HG03354 (cell line): ENCODE data around the gene C16orf74.

Experiments
- ATAC-seq: cut with Tn5 transposase; IDR thresholded peaks from one replicate; pipeline ENCODE4 v1.9.1; 2021; ENCODE audit warnings: mild to moderate bottlenecking; ENCODE audit not compliant: unreplicated experiment, poor library complexity, severe bottlenecking

Gene C16orf74

GRCh38 chr16:85681255-85681654, 69.6 kb downstream of the C16orf74 start:
- ATAC-seq, result no peak

GRCh38 chr16:85680352-85680944, 70.4 kb downstream of the C16orf74 start:
- no peak for ATAC-seq

DNA sequence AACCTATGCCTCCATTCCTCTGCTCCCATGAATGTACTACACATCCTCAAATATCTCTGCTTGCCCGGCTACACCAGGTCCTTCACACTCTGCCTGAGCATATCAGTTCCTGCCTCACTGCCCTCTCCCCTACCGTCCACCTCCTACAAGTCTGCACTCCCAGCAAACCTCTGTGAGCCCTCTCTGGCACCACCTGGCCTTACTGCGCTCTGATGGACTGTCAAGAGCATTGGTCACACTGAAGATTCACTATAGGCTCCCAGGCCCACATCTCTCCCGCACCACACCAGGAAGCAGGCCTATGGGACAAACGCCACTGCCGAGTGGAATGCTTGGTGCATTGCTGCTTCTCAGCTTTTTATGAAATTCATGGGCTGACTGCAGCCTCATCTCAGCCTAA, 71.0 kb downstream of the C16orf74 start:
- no peak for ATAC-seq

- ATAC-seq, result no peak
Measured at GRCh38 chr16:85678821-85679220, 72.1 kb downstream of the C16orf74 start.

GRCh38 chr16:85678016-85678415, 72.9 kb downstream of the C16orf74 start:
- ATAC-seq, result no peak

DNA sequence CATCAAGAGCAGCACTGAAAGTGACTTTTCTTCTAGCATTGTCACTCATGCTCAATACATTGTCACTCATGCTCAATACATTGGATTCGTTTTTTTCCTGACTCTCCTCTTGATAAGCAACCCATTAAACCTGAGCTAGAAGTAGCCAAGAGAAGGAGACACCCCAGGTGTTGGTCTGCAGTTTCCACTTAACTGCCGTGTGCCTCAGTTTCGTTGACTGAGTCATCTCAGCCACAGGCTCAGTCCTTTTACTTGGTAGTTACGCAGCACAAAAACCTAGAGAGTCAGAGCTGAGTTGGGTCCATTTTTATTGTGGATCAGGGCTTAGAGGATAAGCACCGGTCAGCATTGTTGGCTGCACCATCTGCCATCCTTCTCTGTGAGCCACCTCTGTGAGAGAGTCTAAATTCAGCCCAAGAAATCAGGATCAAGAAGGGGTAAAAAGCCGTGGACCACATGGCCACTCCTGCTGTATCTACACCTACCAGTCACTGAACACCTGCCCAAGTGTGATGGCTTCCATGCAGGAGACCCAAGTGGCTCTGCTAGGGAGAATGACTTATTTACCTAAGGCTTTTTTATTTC, 73.4 kb downstream of the C16orf74 start:
- no peak for ATAC-seq

- ATAC-seq, result no peak
Measured at GRCh38 chr16:85676466-85676865, 74.4 kb downstream of the C16orf74 start.

- no peak for ATAC-seq
Measured at GRCh38 chr16:85675251-85675874, 75.5 kb downstream of the C16orf74 start.

DNA sequence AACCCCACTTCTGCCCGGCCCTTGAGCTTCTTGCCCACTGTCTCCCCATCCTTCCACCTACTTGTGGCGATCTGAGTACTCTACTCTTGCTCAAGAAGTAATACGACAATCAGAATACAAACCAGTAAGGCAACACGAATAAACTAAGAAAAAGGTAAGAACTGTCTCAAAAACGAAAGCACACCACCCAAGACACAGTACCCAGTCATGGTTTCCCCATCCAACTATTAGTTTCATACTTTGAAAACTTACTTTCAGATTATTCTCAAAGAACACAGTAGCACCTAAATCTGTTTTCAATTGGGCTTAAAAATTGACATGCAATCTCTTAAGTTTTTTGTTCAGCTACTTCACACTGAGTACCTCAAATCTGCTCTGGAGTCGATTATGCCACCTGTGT, 76.1 kb downstream of the C16orf74 start:
- ATAC-seq, result no peak

- ATAC-seq, result no peak
Measured at GRCh38 chr16:85674418-85674755, 76.5 kb downstream of the C16orf74 start.

DNA sequence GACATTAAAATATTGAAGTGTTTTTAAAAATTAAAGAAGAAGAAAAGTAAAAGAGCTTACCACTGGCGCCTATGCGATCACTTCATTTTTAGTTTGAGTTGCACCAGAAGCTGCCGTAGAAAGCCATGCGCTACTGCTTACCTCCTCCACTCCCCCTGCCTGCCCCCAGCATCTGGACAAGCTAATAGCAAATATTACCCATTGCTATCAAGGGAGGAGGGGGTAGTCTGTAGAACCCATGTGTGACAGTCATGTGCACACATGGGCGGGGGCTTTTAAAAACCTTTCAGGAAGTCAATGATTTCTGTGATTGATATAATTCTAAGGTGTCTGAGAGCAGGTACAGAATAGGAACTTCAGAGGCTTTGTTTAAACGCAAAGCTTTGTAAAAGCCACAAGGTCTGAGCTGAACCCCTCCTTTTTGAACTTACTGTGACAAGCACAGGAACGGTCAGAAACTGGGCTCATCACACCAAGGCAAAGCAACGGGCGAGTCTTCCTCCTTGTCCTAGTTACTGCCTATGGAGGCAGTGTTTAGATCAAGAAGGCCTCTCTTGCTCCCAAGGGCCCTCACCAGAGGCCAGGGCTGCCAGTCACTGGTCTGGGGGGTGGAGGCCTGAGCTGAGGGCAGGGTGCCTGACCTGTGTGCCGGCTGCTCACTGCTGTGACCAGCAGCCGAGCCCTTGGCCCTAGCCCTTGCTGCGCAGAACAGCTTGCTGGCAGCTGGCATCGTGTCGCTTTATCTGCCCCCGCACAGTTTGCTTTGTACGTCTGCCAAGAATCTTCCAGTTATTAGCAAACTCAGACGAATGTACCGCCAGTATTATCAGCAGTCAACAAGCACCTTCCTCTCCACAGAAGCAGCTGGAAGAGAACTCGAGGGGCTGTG, 77.1 kb downstream of the C16orf74 start:
- ATAC-seq, result no peak

DNA sequence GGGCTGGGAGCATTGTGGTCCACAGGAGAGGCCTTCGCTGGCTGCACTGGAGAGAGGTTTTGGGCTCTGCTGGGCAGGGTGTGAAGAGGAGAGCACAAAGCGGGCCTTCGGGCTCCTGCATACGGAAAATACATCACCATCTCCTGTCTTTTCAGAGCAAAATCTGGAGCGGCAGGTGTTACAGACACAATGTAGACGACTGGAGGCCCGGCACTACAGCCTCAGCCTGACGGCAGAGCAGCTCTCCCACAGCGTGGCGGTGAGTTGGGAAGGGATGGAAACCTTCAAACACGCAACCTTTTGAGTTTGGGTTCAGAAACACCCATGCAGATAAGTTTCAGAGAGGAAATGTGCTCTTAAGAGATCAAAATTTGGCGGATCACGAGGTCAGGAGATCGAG, 80.1 kb downstream of the C16orf74 start:
- ATAC-seq, result no peak

DNA sequence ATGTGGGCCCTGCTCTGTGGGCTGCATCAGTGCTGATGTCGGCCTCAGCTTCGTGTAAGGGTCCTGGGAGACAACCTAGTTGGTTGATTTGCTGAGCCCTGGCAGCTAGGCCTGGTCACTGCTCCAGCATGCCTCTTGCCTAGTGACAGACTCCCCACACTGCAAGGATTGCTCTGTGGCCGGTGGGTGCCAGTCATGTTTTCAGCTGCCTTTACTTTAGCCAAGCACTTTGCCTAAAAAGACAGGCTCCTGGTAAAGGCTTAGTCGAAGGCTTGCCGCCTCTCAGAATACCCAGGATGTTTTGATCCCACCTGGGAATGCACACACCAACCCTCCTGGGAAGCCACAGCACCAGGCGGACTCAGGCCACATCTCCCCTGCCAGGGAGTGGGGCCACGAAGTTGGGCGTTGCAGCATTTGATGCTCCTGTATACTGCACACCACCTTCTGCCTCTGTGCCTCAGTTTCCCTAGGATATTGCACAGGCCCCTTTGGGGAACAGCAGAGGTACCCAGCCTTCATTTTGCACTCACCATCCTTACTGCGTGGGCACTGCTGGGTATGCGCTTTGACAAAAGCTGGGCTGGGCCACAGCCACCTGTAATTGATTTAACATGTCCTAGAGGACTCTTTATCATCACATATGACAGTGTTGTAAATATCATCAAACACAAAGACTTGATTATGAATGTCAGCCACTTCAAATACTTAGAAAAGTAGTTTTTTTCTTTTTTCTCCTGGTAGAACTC, 82.0 kb downstream of the C16orf74 start:
- no peak for ATAC-seq

- ATAC-seq, result no peak
Measured at GRCh38 chr16:85667841-85668413, 83.0 kb downstream of the C16orf74 start.

GRCh38 chr16:85667261-85667660, 83.6 kb downstream of the C16orf74 start:
- no peak for ATAC-seq

- ATAC-seq, result no peak
Measured at GRCh38 chr16:85665929-85666328, 85.0 kb downstream of the C16orf74 start.

DNA sequence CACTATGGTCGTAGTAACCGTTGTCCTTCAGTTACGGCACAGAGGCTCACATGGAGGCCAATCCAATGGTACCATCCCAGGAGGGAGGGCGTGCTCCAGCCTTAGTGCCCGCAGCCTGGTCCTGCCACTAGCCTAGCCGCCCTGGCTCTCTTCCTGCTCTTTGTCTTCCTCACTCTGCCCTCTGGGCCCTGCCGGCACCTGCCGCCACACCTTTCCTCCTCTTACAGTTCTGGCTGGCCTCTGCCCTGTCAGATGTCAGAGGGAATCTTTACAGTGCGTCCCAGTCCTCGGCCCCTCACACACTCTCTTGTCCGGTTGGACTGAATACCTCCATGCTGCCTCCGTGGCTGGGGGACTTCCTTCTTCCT, 85.5 kb downstream of the C16orf74 start:
- ATAC-seq, result no peak

GRCh38 chr16:85664580-85665372, 86.1 kb downstream of the C16orf74 start:
- no peak for ATAC-seq

GRCh38 chr16:85663891-85664321, 87.0 kb downstream of the C16orf74 start:
- no peak for ATAC-seq
